Calu3 (cell line): ENCODE data around the gene ADAMTS20. TPM values are rescaled to one million over a fixed set of nuclear protein-coding genes. Genes with fewer than 3 reads are reported as not detected.

ENCODE experiments used
- BruUV-seq: library from RNA; stranded (reverse); fragments of 400-500 nt; replicated peaks from 2 replicates; lab custom pipeline; 2021; lab: Mats Ljungman, UMichigan
- CTCF ChIA-PET: fragments of 300-600 bp; sonication (Branson Sonifier 250); formaldehyde crosslinking; loops from one replicate; lab custom pipeline; 2022; ENCODE audit warnings: antibody characterized with exemption; lab: Charles Lee
- DNase-seq: peaks from one replicate; pipeline ENCODE4 v3.0.0; 2022
- H3K27ac Mint-ChIP-seq: one replicate; pipeline ENCODE4 v1.8.0; 2022; ENCODE audit warnings: mixed read lengths; ENCODE audit not compliant: unreplicated experiment
- H3K27me3 Mint-ChIP-seq: one replicate; pipeline ENCODE4 v1.8.0; 2022; ENCODE audit warnings: mixed read lengths; ENCODE audit not compliant: unreplicated experiment
- H3K36me3 Mint-ChIP-seq: one replicate; pipeline ENCODE4 v1.8.0; 2022; ENCODE audit warnings: mild to moderate bottlenecking, moderate library complexity, mixed read lengths; ENCODE audit not compliant: insufficient read depth, unreplicated experiment
- H3K4me1 Mint-ChIP-seq: one replicate; pipeline ENCODE4 v1.8.0; 2022; ENCODE audit warnings: mild to moderate bottlenecking, low read depth, mixed read lengths; ENCODE audit not compliant: unreplicated experiment
- H3K4me3 Mint-ChIP-seq: one replicate; pipeline ENCODE4 v1.8.0; 2022; ENCODE audit warnings: mild to moderate bottlenecking, low read depth, moderate library complexity, mixed read lengths; ENCODE audit not compliant: unreplicated experiment
- H3K9me3 Mint-ChIP-seq: one replicate; pipeline ENCODE4 v1.8.0; 2022; ENCODE audit warnings: low read depth, mixed read lengths; ENCODE audit not compliant: unreplicated experiment
- intact Hi-C: fragments of 100-400 bp; cut with micrococcal nuclease; formaldehyde crosslinking; loops from one replicate; pipeline ENCODE4 v1.10.0; 2022; ENCODE audit not compliant: unreplicated experiment
- total RNA-seq: library from RNA; stranded (reverse); gene quantifications from 2 replicates; pipeline ENCODE4 v1.2.3, GENCODE V29; 2022
- TF ChIP-seq, protein P1 (sequence below): fragments of 200-600 bp; IDR thresholded peaks from one replicate; pipeline ENCODE4 v1.8.0; 2022; ENCODE audit warnings: antibody characterized with exemption; ENCODE audit not compliant: unreplicated experiment

The ADAMTS20 gene
- total RNA-seq, 1 experiment from 2014 or later = not detected

DNA sequence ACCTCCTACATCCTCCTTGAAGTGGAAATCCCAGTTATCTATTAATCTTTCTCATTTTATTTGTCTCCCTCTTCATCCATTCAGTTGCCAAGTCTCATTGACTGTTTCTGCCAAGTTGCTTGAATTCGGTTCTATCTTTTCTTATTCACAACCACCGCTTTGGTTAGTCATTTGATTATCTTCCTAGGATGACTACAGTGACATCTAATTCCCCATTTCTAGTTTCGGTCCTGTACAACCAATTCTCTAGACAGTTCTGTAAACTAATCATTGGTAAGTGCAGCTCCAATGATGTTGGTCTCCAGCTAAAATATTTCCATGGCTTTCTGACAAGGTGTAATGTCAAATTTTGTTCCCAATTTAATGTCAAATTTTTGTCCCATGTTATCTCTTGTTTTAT lies 220.1 kb downstream of the ADAMTS20 start:
- H3K4me1 Mint-ChIP-seq = peaks cover 15% of the 10 kb centered on the region
- H3K36me3 Mint-ChIP-seq = no peaks in the 10 kb centered on the region
- BruUV-seq = no TSS peak
- no peak overlapping the region for H3K27ac Mint-ChIP-seq
- no peak for DNase-seq
- no peak overlapping the region for H3K4me3 Mint-ChIP-seq
- TF ChIP-seq, protein P1, sequence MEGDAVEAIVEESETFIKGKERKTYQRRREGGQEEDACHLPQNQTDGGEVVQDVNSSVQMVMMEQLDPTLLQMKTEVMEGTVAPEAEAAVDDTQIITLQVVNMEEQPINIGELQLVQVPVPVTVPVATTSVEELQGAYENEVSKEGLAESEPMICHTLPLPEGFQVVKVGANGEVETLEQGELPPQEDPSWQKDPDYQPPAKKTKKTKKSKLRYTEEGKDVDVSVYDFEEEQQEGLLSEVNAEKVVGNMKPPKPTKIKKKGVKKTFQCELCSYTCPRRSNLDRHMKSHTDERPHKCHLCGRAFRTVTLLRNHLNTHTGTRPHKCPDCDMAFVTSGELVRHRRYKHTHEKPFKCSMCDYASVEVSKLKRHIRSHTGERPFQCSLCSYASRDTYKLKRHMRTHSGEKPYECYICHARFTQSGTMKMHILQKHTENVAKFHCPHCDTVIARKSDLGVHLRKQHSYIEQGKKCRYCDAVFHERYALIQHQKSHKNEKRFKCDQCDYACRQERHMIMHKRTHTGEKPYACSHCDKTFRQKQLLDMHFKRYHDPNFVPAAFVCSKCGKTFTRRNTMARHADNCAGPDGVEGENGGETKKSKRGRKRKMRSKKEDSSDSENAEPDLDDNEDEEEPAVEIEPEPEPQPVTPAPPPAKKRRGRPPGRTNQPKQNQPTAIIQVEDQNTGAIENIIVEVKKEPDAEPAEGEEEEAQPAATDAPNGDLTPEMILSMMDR = no peak
- CTCF ChIA-PET = no interaction called here
- intact Hi-C loops = loop anchor here (10.0 kb wide), 2 partner anchors 537 to 1207 kb away; no protein-coding TSS in a partner anchor
- no peaks in the 10 kb centered on the region for H3K27me3 Mint-ChIP-seq
- no peaks in the 10 kb centered on the region for H3K9me3 Mint-ChIP-seq

DNA sequence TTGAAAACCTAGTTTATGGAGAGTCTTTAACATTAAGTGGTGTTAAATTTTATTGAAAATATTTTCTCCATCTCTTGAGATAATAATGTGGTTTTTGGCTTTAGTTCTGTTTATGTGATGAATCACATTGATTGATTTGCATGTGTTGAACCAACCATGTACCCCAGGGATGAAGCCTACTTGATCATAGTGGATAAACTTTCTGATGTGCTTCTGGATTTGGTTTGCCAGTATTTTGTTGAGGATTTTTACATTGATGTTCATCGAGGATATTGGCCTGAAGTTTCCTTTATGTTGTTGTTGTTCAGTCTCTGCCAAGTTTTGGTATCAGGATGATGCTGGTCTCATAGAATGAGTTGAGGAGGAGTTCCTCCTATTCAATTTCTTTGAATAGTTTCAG lies 222.6 kb downstream of the ADAMTS20 start:
- H3K9me3 Mint-ChIP-seq = no peaks in the 10 kb centered on the region
- TF ChIP-seq, protein P1 = no peak
- no peaks in the 10 kb centered on the region for H3K27me3 Mint-ChIP-seq
- no TSS peak for BruUV-seq
- intact Hi-C loops = no loop called here
- CTCF ChIA-PET = no interaction called here
- H3K27ac Mint-ChIP-seq = no peak overlapping the region
- no peak for DNase-seq
- H3K36me3 Mint-ChIP-seq = no peaks in the 10 kb centered on the region
- H3K4me1 Mint-ChIP-seq = peaks cover 15% of the 10 kb centered on the region
- no peak overlapping the region for H3K4me3 Mint-ChIP-seq

- Mint-ChIP-seq H3K27me3 (no peaks in the 10 kb centered on the region), H3K27ac (no peak overlapping the region), H3K9me3 (peaks cover 3% of the 10 kb centered on the region), H3K36me3 (no peaks in the 10 kb centered on the region), H3K4me1 (no peaks in the 10 kb centered on the region), H3K4me3 (no peak overlapping the region)
- intact Hi-C loops = no loop called here
- no TSS peak for BruUV-seq
- TF ChIP-seq, protein P1 = no peak
- CTCF ChIA-PET = no interaction called here
- DNase-seq = no peak
Measured at GRCh38 chr12:43325786-43326185, 226.2 kb downstream of the ADAMTS20 start.

- H3K4me3 Mint-ChIP-seq = no peak overlapping the region
- intact Hi-C loops = no loop called here
- H3K27ac Mint-ChIP-seq = no peak overlapping the region
- H3K36me3 Mint-ChIP-seq = no peaks in the 10 kb centered on the region
- no peaks in the 10 kb centered on the region for H3K27me3 Mint-ChIP-seq
- no TSS peak for BruUV-seq
- peaks cover 3% of the 10 kb centered on the region for H3K9me3 Mint-ChIP-seq
- CTCF ChIA-PET = no interaction called here
- DNase-seq = no peak
- no peaks in the 10 kb centered on the region for H3K4me1 Mint-ChIP-seq
- TF ChIP-seq, protein P1 = no peak
Measured at GRCh38 chr12:43320281-43320680, 231.7 kb downstream of the ADAMTS20 start.
